Stomach (tissue), 4 donors: Measurements from ENCODE around the gene ACTR10.

Source experiments
- CTCF ChIP-seq, 7 experiments: fragments of 450-650 bp in 4 of 7; fragments of 200-600 bp in 3 of 7; sonication (generic) in 3 of 7; IDR thresholded peaks; one replicate each; pipeline ENCODE4 v1.5.1; 2016 to 2019; ENCODE audit warnings: antibody characterized with exemption in 7 of 7, control low read depth in 2 of 7, mild to moderate bottlenecking in 1 of 7
- POLR2A ChIP-seq, 4 donors: fragments of 450-650 bp; IDR thresholded peaks; one replicate each; pipeline ENCODE4 v1.6.1; 2016; ENCODE audit warnings: antibody characterized with exemption in 4 of 4, control low read depth in 2 of 4, mild to moderate bottlenecking in 1 of 4, moderate library complexity in 1 of 4

GRCh38 chr14:58189176-58189575, 10.8 kb upstream of the ACTR10 start:
- TF ChIP-seq CTCF (IDR thresholded peaks at IDR 0.05) (no peak), POLR2A (IDR thresholded peaks at IDR 0.05) (no peak)
